Measurements from ENCODE around the gene STIMATE. TPM values are rescaled to one million over a fixed set of nuclear protein-coding genes. Genes with fewer than 3 reads are reported as not detected.

The STIMATE gene
- total and polyA plus RNA-seq, 9 of the 15 experiments (the other 6 are each of a cell fraction or from before 2014, with no cell fraction given), result 0.14 to 7.7 (median 4.9) TPM

DNA sequence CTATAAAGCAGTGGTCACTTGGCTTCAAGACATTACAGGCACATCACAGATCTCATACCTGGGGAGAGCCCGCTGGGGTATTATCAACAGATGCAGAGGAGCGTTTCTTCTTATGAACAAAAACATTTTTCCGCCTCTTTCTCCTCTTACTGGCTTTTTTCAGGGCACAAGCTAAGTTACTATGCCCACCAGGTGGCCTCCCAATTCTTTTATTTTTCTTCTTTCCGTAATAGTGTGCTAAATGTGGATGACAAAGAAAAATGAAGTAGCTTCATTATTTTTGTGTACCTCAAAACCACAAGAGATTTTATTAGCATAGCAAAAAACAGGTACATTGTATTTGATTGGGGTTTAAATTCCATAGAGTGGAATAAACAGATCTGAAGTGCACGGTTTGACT lies 10.1 kb upstream of the STIMATE start:
- intact Hi-C loops (cut with micrococcal nuclease), result no loop called here
- H2AFZ ChIP-seq (ENCODE audit: low read depth, low read length), result no peak overlapping the region
- DNase-seq (ENCODE audit: extremely low read depth in 1 of 4, low spot score in 3 of 4) (no peak), FAIRE-seq (no peak), ATAC-seq (no peak)
- ChIA-PET POLR2A (no interaction called here), CTCF (ENCODE audit: low intra/inter-chr PET ratio) (no interaction called here)
- BruUV-seq (replicated peaks), result no TSS peak
- 64% methylated on average over 4 of the region's 5 CpGs for WGBS (ENCODE audit: insufficient coverage, low coverage, missing lambda C conversion rate)
- peaks cover 2 to 5% of the 10 kb centered on the region in 2 experiments; a peak in 4 of 5 replicates for H3K4me1 ChIP-seq (replicated peaks in 1 of 2; ENCODE audit: control insufficient read depth in 2 of 2, insufficient read depth in 2 of 2, low read length in 2 of 2)
- H3K9me1 ChIP-seq (ENCODE audit: control insufficient read depth, insufficient read depth, low read length), result no peaks in the 10 kb centered on the region
- H3K79me2 ChIP-seq (ENCODE audit: control insufficient read depth, insufficient read depth, low read length), result no peaks in the 10 kb centered on the region
- no peak overlapping the region for H3K4me3 ChIP-seq
- H3K4me2 ChIP-seq (ENCODE audit: insufficient read depth, low read length), result no peak overlapping the region
- no peaks in the 10 kb centered on the region for H3K9me3 ChIP-seq (replicated peaks; ENCODE audit: control insufficient read depth, insufficient read depth, low read depth, low read length)
- no peak overlapping the region for H3K27ac ChIP-seq (ENCODE audit: extremely low read depth, low read depth, low read length)
- no peak overlapping the region for H3K9ac ChIP-seq (ENCODE audit: insufficient read depth in 1 of 2, low read depth in 2 of 2, low read length in 2 of 2)
- H4K20me1 ChIP-seq (replicated peaks; ENCODE audit: control insufficient read depth, insufficient read depth, low read length), result no peaks in the 10 kb centered on the region
- H3K36me3 ChIP-seq (ENCODE audit: control insufficient read depth, insufficient read depth, low read length), result peaks cover 6% of the 10 kb centered on the region; the same call in 1 of the 3 replicates
- in situ Hi-C loops (cut with MboI), result no loop called here
- H3K27me3 ChIP-seq (ENCODE audit: control insufficient read depth in 2 of 2, insufficient read depth in 2 of 2, low read length in 2 of 2), result no peaks in the 10 kb centered on the region
- TF ChIP-seq CTCF (IDR thresholded peaks at IDR 0.05 in 2 of 3, conservative IDR thresholded peaks at IDR 0.05 in 1 of 3; ENCODE audit: insufficient read depth in 2 of 3, low read depth in 1 of 3, low read length in 3 of 3), result 0 out of 6 replicates have a peak, but pooled peaks of 2 of the 3 experiments have one; percentile 17 to 23
- TF ChIP-seq RAD21 (CRISPR knock-in tag; conservative IDR thresholded peaks at IDR 0.05 in 1 of 2, IDR thresholded peaks at IDR 0.05 in 1 of 2), result peak in 1 of 2 experiments; percentile 18; a peak in 1 of 4 replicates
- TF ChIP-seq SREBF2 (CRISPR knock-in tag; IDR thresholded peaks at IDR 0.05), result no peak
- TF ChIP-seq, protein P1, sequence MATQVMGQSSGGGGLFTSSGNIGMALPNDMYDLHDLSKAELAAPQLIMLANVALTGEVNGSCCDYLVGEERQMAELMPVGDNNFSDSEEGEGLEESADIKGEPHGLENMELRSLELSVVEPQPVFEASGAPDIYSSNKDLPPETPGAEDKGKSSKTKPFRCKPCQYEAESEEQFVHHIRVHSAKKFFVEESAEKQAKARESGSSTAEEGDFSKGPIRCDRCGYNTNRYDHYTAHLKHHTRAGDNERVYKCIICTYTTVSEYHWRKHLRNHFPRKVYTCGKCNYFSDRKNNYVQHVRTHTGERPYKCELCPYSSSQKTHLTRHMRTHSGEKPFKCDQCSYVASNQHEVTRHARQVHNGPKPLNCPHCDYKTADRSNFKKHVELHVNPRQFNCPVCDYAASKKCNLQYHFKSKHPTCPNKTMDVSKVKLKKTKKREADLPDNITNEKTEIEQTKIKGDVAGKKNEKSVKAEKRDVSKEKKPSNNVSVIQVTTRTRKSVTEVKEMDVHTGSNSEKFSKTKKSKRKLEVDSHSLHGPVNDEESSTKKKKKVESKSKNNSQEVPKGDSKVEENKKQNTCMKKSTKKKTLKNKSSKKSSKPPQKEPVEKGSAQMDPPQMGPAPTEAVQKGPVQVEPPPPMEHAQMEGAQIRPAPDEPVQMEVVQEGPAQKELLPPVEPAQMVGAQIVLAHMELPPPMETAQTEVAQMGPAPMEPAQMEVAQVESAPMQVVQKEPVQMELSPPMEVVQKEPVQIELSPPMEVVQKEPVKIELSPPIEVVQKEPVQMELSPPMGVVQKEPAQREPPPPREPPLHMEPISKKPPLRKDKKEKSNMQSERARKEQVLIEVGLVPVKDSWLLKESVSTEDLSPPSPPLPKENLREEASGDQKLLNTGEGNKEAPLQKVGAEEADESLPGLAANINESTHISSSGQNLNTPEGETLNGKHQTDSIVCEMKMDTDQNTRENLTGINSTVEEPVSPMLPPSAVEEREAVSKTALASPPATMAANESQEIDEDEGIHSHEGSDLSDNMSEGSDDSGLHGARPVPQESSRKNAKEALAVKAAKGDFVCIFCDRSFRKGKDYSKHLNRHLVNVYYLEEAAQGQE (IDR thresholded peaks at IDR 0.05; ENCODE audit: borderline replicate concordance), result peak; percentile 13; the same call in 1 of the 2 replicates
- TF ChIP-seq, protein P1 (CRISPR knock-in tag; IDR thresholded peaks at IDR 0.05; ENCODE audit: low read depth), result no peak
- TF ChIP-seq ZNF444 (CRISPR knock-in tag; IDR thresholded peaks at IDR 0.05), result no peak
- TF ChIP-seq, protein P2, sequence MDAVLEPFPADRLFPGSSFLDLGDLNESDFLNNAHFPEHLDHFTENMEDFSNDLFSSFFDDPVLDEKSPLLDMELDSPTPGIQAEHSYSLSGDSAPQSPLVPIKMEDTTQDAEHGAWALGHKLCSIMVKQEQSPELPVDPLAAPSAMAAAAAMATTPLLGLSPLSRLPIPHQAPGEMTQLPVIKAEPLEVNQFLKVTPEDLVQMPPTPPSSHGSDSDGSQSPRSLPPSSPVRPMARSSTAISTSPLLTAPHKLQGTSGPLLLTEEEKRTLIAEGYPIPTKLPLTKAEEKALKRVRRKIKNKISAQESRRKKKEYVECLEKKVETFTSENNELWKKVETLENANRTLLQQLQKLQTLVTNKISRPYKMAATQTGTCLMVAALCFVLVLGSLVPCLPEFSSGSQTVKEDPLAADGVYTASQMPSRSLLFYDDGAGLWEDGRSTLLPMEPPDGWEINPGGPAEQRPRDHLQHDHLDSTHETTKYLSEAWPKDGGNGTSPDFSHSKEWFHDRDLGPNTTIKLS (IDR thresholded peaks at IDR 0.05; ENCODE audit: borderline replicate concordance, low read depth), result no peak
- no peak for TF ChIP-seq MYBL2 (IDR thresholded peaks at IDR 0.05; ENCODE audit: low read depth)
- TF ChIP-seq MYBL2 (CRISPR knock-in tag; IDR thresholded peaks at IDR 0.05; ENCODE audit: borderline replicate concordance), result no peak

All from K562 (cell line).